GM23338 (cell line): ENCODE data around the gene INSL6. TPM values are rescaled to one million over a fixed set of nuclear protein-coding genes. Genes with fewer than 3 reads are reported as not detected.

ENCODE experiments used
- ATAC-seq: fragments of 200-7000 bp; cut with Tn5 transposase; 3 replicates; pipeline ENCODE4 v1.9.1; 2020
- DNase-seq: peaks from one replicate; pipeline ENCODE4 v3.0.0-alpha.2; 2015; ENCODE audit warnings: low spot score
- H2AFZ ChIP-seq: fragments of 200-600 bp; sonication (generic); 2 replicates; pipeline ENCODE4 v1.8.0; 2016; ENCODE audit warnings: antibody characterized with exemption, mild to moderate bottlenecking, moderate library complexity
- H3F3A ChIP-seq: fragments of 200-600 bp; sonication (generic); replicated peaks from 2 replicates; pipeline ENCODE4 v1.8.0; 2017; ENCODE audit warnings: antibody characterized with exemption, mixed run types, low read depth
- H3K27ac ChIP-seq: fragments of 200-600 bp; sonication (generic); 2 replicates; pipeline ENCODE4 v1.6.1; 2016; ENCODE audit warnings: low read depth
- H3K27me3 ChIP-seq: fragments of 200-600 bp; sonication (generic); 2 replicates; pipeline ENCODE4 v1.8.0; 2016; ENCODE audit warnings: mild to moderate bottlenecking, mixed run types, moderate library complexity; ENCODE audit not compliant: insufficient read depth
- H3K36me3 ChIP-seq: fragments of 200-600 bp; sonication (generic); 2 replicates; pipeline ENCODE4 v1.8.0; 2016; ENCODE audit warnings: mild to moderate bottlenecking; ENCODE audit not compliant: insufficient read depth
- H3K4me1 ChIP-seq: fragments of 200-600 bp; sonication (generic); 2 replicates; pipeline ENCODE4 v1.8.0; 2016; ENCODE audit warnings: mild to moderate bottlenecking, moderate library complexity; ENCODE audit not compliant: insufficient read depth
- H3K4me2 ChIP-seq: fragments of 200-600 bp; sonication (generic); 2 replicates; pipeline ENCODE4 v1.7.1; 2017; ENCODE audit warnings: mixed run types
- H3K4me3 ChIP-seq: fragments of 200-600 bp; sonication (generic); 2 replicates; pipeline ENCODE4 v1.6.1; 2016; ENCODE audit warnings: mixed run types
- H3K79me2 ChIP-seq: fragments of 200-600 bp; sonication (generic); replicated peaks from 2 replicates; pipeline ENCODE4 v1.8.0; 2017; ENCODE audit warnings: mild to moderate bottlenecking; ENCODE audit not compliant: insufficient read depth
- H3K9me2 ChIP-seq: fragments of 200-600 bp; sonication (generic); 2 replicates; pipeline ENCODE4 v1.8.0; 2017; ENCODE audit not compliant: insufficient read depth
- H4K20me1 ChIP-seq: fragments of 200-600 bp; sonication (generic); replicated peaks from 2 replicates; pipeline ENCODE4 v1.8.0; 2017; ENCODE audit warnings: mild to moderate bottlenecking; ENCODE audit not compliant: insufficient read depth
- H3K27ac Mint-ChIP-seq: 2 replicates; pipeline ENCODE4 v1.8.0; 2020; ENCODE audit warnings: inconsistent platforms, mild to moderate bottlenecking, moderate library complexity, mixed read lengths
- H3K27me3 Mint-ChIP-seq: 3 replicates; pipeline ENCODE4 v1.8.0; 2022; ENCODE audit warnings: low read depth, mild to moderate bottlenecking, moderate library complexity, mixed read lengths, inconsistent platforms; ENCODE audit not compliant: insufficient read depth, poor library complexity
- H3K36me3 Mint-ChIP-seq: 3 replicates; pipeline ENCODE4 v1.8.0; 2021; ENCODE audit warnings: low read depth, mild to moderate bottlenecking, inconsistent platforms, moderate library complexity, mixed read lengths
- H3K4me1 Mint-ChIP-seq: 3 replicates; pipeline ENCODE4 v1.8.0; 2020; ENCODE audit warnings: mild to moderate bottlenecking, inconsistent platforms, mixed read lengths
- H3K4me3 Mint-ChIP-seq: 3 replicates; pipeline ENCODE4 v1.8.0; 2021; ENCODE audit warnings: moderate library complexity, mild to moderate bottlenecking, inconsistent platforms, mixed read lengths
- H3K9me3 Mint-ChIP-seq: 3 replicates; pipeline ENCODE4 v1.8.0; 2020; ENCODE audit warnings: moderate library complexity, mild to moderate bottlenecking, inconsistent platforms, mixed read lengths
- CTCF ChIP-seq, 2 experiments: fragments of 200-600 bp in 1 of 2; sonication (generic) in 1 of 2; conservative IDR thresholded peaks; 2 replicates each; pipeline versions ENCODE4 v1.5.1 to v1.6.1; 2016 to 2017; ENCODE audit warnings: antibody characterized with exemption in 2 of 2, low read depth in 2 of 2, mild to moderate bottlenecking in 2 of 2, moderate library complexity in 1 of 2
- EZH2 ChIP-seq: fragments of 200-600 bp; sonication (generic); IDR thresholded peaks from one replicate; pipeline ENCODE4 v1.8.0; 2017; ENCODE audit warnings: antibody characterized with exemption, mild to moderate bottlenecking, low read depth; ENCODE audit not compliant: unreplicated experiment
- EZH2phosphoT487 ChIP-seq: fragments of 200-600 bp; sonication (generic); IDR thresholded peaks from one replicate; pipeline ENCODE4 v1.8.1; 2018; ENCODE audit warnings: antibody characterized with exemption; ENCODE audit not compliant: unreplicated experiment
- NANOG ChIP-seq: IDR thresholded peaks from 2 replicates; pipeline ENCODE4 v1.6.1; 2016; ENCODE audit warnings: antibody characterized with exemption, borderline replicate concordance
- POLR2AphosphoS5 ChIP-seq: IDR thresholded peaks from 2 replicates; pipeline ENCODE4 v1.6.1; 2016; ENCODE audit warnings: antibody characterized with exemption, low read depth
- REST ChIP-seq: IDR thresholded peaks from one replicate; pipeline ENCODE4 v1.6.1; 2018; ENCODE audit warnings: antibody characterized with exemption; ENCODE audit not compliant: unreplicated experiment
- STAT1 ChIP-seq: IDR thresholded peaks from one replicate; pipeline ENCODE4 v1.6.1; 2016; ENCODE audit warnings: antibody characterized with exemption; ENCODE audit not compliant: unreplicated experiment
- polyA plus RNA-seq: library from polyadenylated mRNA; unstranded; fragments of >200 nt; fragmentation: Nextera tagmentation; extraction: Ambion mirVana; gene quantifications from 2 replicates; pipeline ENCODE4 v1.2.1, GENCODE V29; 2016
- total RNA-seq: library from RNA; depleted of rRNA; stranded (reverse); fragments of >200 nt; shearing (Covaris generic); gene quantifications from 2 replicates; pipeline ENCODE4 v1.2.3, GENCODE V29; 2014

INSL6 gene
- total and polyA plus RNA-seq, 2 experiments from 2014 or later = not detected

GRCh38 chr9:5186416-5187169 is 1.2 kb upstream of the INSL6 start:
- Mint-ChIP-seq H3K27ac (no peak overlapping the region), H3K36me3 (no peaks in the 10 kb centered on the region), H3K9me3 (no peaks in the 10 kb centered on the region), H3K4me1 (peaks cover 5% of the 10 kb centered on the region; the same call in 2 of the 3 replicates), H3K27me3 (peaks cover 3% of the 10 kb centered on the region), H3K4me3 (no peak overlapping the region)
- ATAC-seq (peak; percentile 96), DNase-seq (peak; percentile 83)
- H3K9me2 ChIP-seq = no peaks in the 10 kb centered on the region
- H3K36me3 ChIP-seq = no peaks in the 10 kb centered on the region
- no peak overlapping the region for H3K4me2 ChIP-seq
- H3K27ac ChIP-seq = no peak overlapping the region
- peak; percentile 74 to 93 for TF ChIP-seq CTCF (conservative IDR thresholded peaks at IDR 0.05; ENCODE audit: low read depth in 2 of 2)
- no peak for TF ChIP-seq STAT1
- H3K4me1 ChIP-seq = no peaks in the 10 kb centered on the region
- no peaks in the 10 kb centered on the region for H3K79me2 ChIP-seq
- 0 out of 2 replicates have a peak overlapping the region, but pooled peaks have one; percentile 29 for H2AFZ ChIP-seq
- H3K4me3 ChIP-seq = no peak overlapping the region
- no peaks in the 10 kb centered on the region for H3K27me3 ChIP-seq
- H3F3A ChIP-seq = no peaks in the 10 kb centered on the region
- no peaks in the 10 kb centered on the region for H4K20me1 ChIP-seq

- H3K27ac Mint-ChIP-seq = no peak overlapping the region
- no peak overlapping the region for H3K4me3 Mint-ChIP-seq
These were observed 663 bp downstream of the INSL6 start for GRCh38 chr9:5184776-5185175.

More at GRCh38 chr9:5184776-5185175, 663 bp downstream of the INSL6 start:
- H4K20me1 ChIP-seq = no peaks in the 10 kb centered on the region
- Mint-ChIP-seq H3K36me3 (peaks cover under 1% of the 10 kb centered on the region; the same call in 2 of the 3 replicates), H3K9me3 (peaks cover 10% of the 10 kb centered on the region), H3K4me1 (peaks cover 5% of the 10 kb centered on the region; the same call in 2 of the 3 replicates), H3K27me3 (peaks cover 3% of the 10 kb centered on the region)
- DNase-seq = no peak
- H2AFZ ChIP-seq = peak overlapping the region; percentile 73; the same call in 1 of the 2 replicates
- no peaks in the 10 kb centered on the region for H3K27me3 ChIP-seq
- no peaks in the 10 kb centered on the region for H3K36me3 ChIP-seq
- no peak overlapping the region for H3K4me2 ChIP-seq
- TF ChIP-seq REST (no peak), EZH2phosphoT487 (no peak), CTCF (conservative IDR thresholded peaks at IDR 0.05; ENCODE audit: low read depth in 2 of 2) (no peak), POLR2AphosphoS5 (no peak), STAT1 (no peak), NANOG (no peak), EZH2 (no peak)
- no peaks in the 10 kb centered on the region for H3F3A ChIP-seq
- H3K9me2 ChIP-seq = no peaks in the 10 kb centered on the region
- no peaks in the 10 kb centered on the region for H3K4me1 ChIP-seq
- H3K79me2 ChIP-seq = no peaks in the 10 kb centered on the region
- H3K27ac ChIP-seq = no peak overlapping the region
- H3K4me3 ChIP-seq = no peak overlapping the region
- no peak for ATAC-seq
